GM12875 (cell line): Measurements from ENCODE around the gene ULBP2.
"Not testable (repeated sequence)": the region's sequence is repeated elsewhere in the genome, so short reads cannot be mapped to it uniquely, and the experiment has no call there.

Experiments
- H3K4me3 ChIP-seq: one replicate; pipeline ENCODE4 v1.5.1; 2011; ENCODE audit warnings: low read depth, low read length, control low read depth
- TF ChIP-seq, protein P1 (sequence below): IDR thresholded peaks from 2 replicates; pipeline ENCODE4 v1.5.1; 2011; ENCODE audit warnings: low read depth, mild to moderate bottlenecking, control low read depth, inconsistent platforms, low read length, moderate library complexity, borderline replicate concordance; ENCODE audit not compliant: insufficient read depth

The ULBP2 gene

DNA sequence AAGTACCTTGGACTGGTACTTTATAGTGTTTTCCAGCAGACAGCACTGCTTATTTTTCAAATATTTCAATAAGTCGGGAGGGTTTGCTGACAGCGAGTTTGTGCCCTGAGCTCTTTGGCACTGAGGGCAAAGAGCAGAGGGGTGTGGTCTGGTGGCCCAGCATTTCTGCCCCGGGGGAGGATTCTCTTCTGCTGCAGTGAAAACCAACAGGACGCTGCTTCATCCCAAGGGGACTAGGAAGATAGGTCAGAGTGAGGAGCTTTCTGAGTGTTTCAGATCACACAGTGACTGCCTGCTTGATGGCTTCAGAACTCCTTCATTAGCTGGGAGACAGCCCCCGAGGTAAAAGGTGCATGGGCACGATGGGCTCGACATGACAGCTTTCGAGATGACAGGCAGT, 8.6 kb downstream of the ULBP2 start:
- TF ChIP-seq, protein P1, sequence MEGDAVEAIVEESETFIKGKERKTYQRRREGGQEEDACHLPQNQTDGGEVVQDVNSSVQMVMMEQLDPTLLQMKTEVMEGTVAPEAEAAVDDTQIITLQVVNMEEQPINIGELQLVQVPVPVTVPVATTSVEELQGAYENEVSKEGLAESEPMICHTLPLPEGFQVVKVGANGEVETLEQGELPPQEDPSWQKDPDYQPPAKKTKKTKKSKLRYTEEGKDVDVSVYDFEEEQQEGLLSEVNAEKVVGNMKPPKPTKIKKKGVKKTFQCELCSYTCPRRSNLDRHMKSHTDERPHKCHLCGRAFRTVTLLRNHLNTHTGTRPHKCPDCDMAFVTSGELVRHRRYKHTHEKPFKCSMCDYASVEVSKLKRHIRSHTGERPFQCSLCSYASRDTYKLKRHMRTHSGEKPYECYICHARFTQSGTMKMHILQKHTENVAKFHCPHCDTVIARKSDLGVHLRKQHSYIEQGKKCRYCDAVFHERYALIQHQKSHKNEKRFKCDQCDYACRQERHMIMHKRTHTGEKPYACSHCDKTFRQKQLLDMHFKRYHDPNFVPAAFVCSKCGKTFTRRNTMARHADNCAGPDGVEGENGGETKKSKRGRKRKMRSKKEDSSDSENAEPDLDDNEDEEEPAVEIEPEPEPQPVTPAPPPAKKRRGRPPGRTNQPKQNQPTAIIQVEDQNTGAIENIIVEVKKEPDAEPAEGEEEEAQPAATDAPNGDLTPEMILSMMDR, result no peak
- H3K4me3 ChIP-seq, result no peak overlapping the region

DNA sequence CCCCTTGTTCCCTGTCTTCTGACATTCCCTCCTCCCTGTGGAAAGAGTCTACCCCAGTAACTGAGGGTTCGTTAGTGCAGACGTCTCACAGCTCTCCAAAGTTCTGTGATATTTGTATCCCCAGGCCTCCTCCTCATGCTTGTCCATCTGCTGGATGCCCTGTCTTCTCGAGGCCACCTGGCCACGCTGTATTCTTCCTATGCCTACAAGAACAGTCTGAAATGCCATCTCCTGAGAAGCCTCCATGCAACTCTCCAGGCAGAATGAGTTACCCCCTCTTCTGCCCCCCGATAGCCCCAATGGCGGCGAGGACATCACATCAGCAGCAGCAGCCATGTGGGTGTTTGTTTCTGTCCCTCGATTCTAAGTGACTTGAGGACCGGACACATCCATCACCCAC, 9.3 kb downstream of the ULBP2 start:
- H3K4me3 ChIP-seq, result no peak overlapping the region
- TF ChIP-seq, protein P1, result no peak

DNA sequence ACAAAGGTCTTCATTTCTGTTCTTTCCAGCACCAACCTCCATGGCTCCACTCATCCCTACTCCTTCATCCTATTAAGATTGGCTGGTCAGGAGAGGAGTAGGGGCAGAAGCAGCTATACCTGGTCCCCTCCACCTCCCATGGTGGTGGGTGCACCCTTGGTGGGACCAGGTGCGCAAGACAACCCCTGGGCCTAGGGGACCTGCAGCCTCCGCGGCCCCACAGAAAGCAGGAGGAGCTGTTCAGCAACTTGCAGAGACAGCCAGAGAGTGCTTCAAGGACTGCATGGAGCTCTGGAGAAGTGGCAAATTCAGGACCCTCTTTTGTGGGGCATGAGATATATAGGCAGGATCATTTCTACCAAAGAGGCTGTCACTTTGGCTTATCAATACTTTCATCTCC, 9.8 kb downstream of the ULBP2 start:
- TF ChIP-seq, protein P1, result no peak
- no peak overlapping the region for H3K4me3 ChIP-seq

DNA sequence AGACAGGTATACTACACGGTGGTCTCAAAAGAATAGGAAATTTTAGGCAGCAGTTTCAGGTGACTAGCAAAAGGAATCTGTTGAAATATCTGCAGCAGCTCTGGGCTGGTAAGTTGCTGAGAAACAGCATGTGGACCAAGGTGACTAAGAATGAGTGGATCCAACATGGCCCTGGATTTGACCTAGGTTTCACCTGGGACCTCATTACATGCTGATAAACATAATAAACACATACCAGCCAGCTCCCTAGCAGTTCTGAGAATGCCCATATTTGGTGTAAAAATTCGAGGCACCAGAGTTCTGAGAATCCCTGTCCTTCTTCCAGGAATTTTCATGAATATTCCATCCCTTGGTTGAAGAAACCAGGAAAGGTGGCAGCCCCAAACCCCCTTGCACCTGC, 11.6 kb downstream of the ULBP2 start:
- H3K4me3 ChIP-seq, result not testable (repeated sequence)

DNA sequence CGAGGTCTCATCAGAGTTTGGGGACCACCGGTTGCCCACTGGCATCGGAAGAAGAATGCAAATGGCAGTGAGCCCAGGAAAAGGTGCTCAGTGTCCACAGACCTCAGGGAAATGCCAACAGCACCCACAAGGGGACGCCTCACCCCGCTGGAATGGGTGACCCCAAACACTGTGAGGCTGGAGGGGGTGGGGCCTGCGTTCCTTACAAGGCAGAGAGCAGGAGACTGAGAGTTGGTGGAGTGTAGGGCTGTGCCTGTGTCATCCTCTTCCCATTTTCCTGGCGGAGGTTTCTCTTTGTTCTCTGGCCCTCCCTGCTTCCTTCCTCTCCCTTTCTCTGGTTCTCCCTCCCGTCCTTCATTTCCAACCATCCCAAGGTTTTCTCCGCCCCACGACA, 12.1 kb downstream of the ULBP2 start:
- H3K4me3 ChIP-seq, result not testable (repeated sequence)

DNA sequence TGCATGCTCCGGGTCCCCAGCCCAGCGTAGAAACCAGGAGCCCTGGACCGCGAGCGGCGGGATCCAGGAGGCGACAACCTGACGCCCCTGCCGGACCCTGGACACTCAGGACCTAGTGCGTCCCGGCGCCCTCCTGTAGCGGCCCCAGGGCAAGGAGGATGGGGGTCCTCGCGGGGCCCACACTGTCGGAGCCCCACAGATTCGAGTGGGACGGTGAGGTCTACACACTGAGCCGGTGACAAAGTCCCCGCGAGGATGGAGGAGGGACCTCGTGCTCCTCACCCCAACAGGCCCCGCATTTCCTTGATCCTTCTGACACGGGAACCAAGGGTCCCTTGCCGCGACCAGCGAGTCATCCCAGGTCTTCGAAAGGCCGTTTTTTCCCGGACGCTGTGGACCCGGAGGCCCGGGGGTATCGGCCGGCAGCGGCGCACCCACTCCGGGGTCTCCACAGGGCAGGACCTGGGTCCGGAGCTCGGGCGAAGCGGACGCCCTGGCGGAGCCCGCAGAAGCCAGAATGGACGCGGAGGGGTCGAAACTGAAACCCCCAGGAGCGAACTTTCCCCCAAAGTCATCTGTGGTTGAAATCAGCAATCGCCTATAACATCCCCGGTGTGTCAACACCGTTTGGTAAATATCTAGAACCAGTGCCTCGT, 12.6 kb downstream of the ULBP2 start:
- H3K4me3 ChIP-seq, result not testable (repeated sequence)

DNA sequence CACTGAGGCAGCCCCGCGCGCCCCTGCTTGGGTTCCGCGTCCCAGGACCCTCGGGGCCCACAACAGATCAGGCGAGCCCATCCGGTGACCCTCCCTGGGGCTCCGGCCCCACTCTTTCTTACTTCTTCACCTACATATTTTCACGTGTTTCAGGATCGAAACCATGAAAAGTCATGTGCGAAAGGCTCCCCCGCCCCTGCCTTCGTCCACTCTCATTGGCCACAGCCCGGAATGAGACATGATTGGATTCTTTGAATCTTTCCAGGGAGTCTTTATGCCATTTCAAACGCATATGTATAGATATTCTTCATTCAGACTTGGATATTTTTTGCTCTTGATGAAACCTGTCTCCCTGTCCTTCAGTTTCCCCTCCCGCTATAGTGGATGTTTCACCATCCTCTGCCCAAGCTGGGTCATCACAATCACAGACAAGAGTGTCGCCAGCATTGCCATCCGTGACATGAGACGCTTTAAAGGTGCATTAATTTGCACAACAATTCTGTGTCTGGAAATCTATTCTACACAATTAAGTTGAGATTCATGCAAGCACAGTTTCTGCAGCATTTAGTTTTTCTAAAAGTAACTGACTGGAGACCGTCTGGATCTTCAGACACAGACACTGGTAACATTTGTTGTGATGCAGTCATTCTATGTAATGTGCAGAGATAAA, 13.3 kb downstream of the ULBP2 start:
- not testable (repeated sequence) for H3K4me3 ChIP-seq

DNA sequence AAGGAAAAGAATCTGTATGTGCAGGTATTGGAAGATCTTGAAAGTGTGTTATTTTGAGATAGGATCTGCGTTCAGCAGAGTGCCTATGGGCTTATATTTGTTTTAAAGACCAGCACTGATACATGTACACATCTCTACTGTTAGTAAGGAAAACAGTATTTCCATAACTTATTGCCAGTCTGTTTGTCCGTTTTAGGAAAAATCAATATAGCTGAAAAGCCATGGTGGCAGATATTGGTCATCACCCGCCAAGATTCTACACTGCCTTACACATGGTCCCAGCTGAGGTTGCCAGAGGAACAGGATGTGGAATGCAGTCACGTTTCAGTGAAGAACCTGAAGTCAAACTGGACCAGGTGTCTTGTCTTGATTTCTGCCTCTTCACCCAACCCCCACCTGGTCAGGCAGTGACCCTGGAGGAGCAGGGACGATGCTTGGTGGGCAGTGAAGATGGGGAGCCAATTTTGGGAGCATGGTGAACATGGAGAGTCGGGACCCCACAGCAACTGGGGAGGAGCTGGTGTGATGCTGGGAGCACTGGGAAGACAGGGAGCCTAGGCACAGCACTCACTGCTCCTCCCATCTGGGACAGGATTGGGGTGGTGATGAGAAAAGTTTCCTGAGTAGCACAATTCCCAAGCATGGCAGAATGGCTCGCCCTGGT, 14.0 kb downstream of the ULBP2 start:
- not testable (repeated sequence) for H3K4me3 ChIP-seq

DNA sequence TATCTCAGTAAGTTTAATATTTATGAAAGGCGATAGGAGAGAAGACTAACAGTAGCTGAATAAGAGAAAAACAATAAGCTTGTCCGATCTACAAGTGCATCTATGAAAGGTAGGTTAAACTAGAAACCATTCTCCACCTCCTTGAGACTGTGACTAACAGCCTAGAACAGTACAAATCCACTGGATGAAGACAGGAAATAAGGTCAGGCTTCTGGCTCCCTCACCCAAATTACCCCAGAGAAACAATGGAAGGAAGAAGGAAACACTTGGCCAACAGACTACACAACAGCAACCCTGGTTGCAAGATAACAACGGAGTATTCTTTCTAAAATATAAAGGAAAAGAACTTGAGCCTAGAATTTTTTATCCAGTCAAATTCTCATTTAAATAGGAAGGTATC, 16.3 kb downstream of the ULBP2 start:
- H3K4me3 ChIP-seq, result not testable (repeated sequence)

DNA sequence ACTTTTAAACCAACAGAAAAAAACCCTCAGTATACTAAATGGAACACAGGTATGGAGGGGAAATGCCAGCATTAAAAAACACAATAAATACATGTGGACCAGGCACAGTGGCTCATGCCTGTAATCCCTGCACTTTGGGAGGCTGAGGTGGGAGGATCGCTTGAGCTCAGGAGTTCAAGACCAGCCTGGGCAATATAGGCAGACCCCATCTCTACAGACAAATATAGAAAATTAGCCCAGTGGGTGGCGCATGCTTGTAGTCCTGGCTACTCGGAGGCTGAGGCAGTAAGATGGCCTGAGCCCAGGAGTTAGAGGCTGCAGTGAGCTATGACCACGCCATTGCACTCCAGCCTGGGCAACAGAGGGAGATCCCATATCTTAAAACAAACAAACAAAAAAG, 18.0 kb downstream of the ULBP2 start:
- not testable (repeated sequence) for H3K4me3 ChIP-seq

DNA sequence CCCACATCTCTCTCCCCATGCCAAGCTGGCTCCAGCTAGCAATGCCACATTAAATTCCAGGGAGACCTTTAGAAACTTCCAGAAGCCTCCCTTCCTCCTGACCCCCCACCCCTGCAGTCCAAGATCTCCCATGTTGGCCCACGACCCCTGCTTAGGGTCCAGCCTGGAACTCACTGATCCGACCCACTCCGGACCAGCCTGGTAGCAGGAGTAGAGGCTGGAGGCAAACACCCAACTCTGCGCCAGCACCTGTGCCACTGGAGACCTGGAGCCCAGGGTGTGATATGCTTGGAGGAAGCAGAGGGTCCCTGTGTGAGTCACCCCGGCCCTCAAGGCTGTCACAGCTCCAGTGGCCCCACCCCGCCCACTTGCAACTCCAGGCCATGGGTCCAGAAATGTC, 18.7 kb downstream of the ULBP2 start:
- no peak overlapping the region for H3K4me3 ChIP-seq
- TF ChIP-seq, protein P1, result no peak
